ENCODE results near the gene RGS7.
"Not testable (repeated sequence)": the region's sequence is repeated elsewhere in the genome, so short reads cannot be mapped to it uniquely, and the experiment has no call there.

RGS7 gene

GRCh38 chr1:240820816-240821215 is 536.2 kb downstream of the RGS7 start:
- DNase-seq = no peak

- no peak for DNase-seq
Measured at GRCh38 chr1:240816472-240816871, 540.5 kb downstream of the RGS7 start.

DNA sequence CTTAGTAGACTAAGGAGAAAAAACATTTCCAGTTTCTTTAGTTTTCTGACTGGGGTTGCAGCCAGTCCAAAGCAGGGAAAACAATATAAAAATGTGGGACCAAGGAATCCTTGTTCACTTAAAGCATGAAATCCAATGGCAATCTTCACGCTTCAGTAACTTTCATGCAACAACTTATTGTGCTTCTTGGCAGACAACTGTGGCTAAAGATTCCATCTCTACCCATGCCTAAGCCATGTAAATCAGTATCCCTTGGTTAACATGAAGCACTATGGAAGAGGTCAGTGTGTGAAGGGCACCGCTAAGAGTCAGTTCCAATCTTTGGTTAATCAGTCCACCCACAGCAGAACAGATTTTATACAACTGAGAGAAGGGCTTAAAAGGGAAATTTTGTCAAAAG is 543.3 kb downstream of the RGS7 start:
- DNase-seq = no peak

- DNase-seq = no peak
Measured at GRCh38 chr1:240811256-240811655, 545.7 kb downstream of the RGS7 start.

DNA sequence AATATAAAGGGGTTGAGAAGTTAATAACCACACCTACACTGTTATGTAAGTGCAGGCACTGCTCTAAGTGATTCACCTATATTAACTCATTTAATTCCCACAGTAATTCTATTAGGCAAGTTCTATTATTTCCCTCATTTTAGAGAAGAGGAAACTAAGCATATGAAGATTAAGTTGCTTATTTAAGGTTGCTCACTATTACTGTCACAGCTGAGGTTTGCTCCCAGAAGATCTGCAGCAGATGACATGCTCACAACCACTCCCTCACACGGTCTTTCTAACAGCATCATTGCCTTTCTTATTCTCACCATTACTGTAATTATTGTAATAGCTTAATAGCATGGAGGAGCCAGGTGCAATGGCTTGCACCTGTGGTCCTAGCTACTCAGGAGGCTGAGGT is 548.6 kb downstream of the RGS7 start:
- no peak for DNase-seq

- DNase-seq = no peak
Measured at GRCh38 chr1:240806200-240806745, 550.7 kb downstream of the RGS7 start.

GRCh38 chr1:240804475-240804874 is 552.5 kb downstream of the RGS7 start:
- no peak for DNase-seq

DNA sequence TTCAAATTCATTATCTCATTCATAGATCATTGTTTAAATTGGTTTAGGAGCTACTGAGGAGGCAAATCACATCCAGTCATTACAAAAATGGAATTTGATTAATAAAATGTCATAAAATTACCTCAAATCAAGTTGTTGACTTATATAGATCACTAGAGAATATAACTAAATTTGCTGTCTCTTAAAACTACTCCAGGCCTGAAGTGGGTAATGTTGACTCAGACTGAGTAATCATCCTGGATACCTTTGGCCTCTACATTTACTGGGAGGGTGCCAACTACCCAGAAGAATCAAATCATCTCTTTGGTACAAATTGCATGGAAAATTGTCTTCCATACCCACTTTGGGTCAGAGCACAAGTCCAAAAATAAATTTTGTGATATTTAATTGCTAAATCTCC is 553.9 kb downstream of the RGS7 start:
- DNase-seq = no peak

GRCh38 chr1:240802271-240802670 is 554.7 kb downstream of the RGS7 start:
- no peak for DNase-seq

DNA sequence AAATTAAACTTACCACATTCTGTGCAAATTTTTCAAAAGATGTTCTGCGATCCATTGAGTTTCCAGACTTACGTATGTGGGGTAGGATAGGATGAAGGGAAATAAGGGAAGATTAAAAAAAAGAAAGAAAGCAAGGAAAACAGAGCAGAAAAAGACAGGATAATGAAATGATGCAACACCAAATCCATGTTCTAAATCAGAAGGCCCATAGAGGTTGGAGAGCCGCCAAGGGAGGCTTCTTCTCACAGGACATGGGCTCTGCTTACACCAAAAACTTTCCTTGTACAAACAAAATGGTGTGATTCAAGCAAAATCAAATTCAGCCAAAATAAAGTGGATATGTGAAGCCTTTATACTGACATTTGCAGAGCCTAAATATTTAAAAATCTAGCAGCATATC is 555.6 kb downstream of the RGS7 start:
- DNase-seq = no peak

DNA sequence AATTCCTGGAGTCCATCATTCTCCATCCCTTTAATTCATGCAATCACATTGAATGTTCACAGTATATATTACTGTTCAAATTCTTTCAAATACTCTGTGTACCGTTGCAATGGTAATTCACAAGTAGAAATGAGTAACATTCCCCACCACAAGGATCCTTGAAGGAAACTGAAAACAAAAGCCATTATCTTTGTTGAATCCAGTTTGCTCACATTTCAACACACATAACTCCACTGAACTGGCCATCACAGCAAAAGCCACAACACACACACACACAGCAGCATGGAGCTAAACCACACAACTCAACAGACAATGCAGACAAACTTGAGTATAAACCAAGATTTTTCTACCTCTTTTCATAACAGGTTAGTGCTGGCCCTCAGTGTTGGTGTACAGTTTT is 556.7 kb downstream of the RGS7 start:
- no peak for DNase-seq

DNA sequence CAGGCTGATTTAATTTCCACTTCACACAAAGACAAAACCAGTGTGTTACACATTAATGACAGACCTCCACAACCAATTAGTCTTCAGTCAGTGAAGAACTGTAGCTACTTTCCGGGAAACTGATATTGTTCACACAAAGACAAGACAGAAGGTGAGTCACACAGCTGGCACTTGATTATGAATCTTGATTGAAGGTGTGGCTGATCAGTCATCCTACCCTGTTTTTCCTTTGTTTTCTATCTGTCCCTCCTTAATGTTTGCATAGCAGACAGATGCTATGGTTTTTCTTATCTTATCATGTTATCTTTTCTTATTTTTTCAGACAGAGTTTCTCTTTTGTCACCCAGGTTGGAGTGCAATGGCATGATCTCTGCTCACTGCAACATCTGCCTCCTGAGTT is 560.0 kb downstream of the RGS7 start:
- no peak for DNase-seq

GRCh38 chr1:240794046-240794843 is 562.8 kb downstream of the RGS7 start:
- no peak for DNase-seq

DNA sequence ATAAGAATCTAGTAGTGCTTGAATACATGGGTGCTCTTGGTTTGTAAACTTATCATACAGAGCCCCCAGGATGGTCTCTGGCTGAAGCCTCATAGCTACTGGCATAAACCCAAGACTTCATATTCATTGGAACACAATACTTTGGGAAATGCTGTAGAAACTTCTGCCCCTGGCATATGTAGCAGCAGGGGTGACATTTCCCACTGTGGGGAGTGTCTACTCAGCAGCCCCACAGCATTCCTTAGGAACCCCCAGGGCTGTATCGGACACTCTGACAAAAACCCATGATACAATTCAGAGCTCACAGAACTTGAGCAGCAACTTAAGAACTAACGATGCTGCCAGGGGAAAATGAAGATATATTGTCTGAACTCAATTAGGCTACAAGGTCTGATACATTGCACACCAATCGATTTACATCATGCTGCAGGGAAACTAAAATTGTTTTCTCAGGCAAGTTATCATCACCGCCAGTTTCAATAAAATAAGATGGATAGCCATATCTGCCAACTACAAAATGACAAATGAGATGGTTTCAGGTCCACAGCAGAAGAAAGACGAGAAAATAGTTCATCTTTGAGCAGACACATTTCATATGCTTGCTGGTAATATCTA is 564.0 kb downstream of the RGS7 start:
- DNase-seq = no peak

DNA sequence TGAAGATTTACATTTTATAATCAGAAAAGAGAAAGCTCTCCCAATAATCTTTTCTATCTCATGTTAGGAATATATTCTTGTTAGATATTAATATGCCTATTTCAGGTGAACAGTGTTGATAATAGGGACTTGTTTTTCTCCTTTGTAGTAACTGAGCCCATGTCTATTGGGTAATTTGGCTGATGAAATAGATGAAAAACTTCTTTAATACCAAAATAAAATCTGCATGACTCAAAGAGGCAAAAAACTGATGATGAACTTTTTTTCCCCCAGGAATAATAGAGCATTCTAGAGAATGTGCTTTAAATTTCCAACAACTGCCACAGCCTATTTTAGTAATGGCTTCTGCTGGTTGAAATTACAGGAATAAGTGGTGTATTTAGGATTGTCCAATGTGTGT is 566.1 kb downstream of the RGS7 start:
- no peak for DNase-seq

- no peak for DNase-seq
Measured at GRCh38 chr1:240786880-240787279, 570.1 kb downstream of the RGS7 start.

- no peak for DNase-seq
Measured at GRCh38 chr1:240784776-240785175, 572.2 kb downstream of the RGS7 start.

GRCh38 chr1:240783728-240784137 is 573.3 kb downstream of the RGS7 start:
- not testable (repeated sequence) for DNase-seq

GRCh38 chr1:240776237-240776636 is 580.8 kb downstream of the RGS7 start:
- DNase-seq = no peak

DNA sequence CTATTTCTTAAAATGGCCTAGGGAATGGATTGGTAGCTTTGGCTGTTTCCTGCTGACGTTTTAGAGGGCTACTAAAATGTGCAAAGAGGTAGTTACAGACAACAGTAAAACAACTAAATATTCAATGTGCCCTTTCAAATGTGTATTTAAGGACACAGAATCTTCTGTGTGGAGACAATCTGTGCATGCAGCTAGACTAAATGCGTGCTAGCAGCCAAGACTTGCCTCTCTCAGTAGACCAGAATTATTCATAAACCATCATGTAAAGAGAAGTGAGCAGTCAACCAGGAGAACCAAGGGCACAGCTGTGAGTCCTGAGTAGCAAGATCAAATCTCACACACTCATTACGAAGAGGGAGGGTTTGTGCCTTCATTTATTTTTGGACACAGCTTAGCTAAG is 584.9 kb downstream of the RGS7 start:
- DNase-seq = no peak

DNA sequence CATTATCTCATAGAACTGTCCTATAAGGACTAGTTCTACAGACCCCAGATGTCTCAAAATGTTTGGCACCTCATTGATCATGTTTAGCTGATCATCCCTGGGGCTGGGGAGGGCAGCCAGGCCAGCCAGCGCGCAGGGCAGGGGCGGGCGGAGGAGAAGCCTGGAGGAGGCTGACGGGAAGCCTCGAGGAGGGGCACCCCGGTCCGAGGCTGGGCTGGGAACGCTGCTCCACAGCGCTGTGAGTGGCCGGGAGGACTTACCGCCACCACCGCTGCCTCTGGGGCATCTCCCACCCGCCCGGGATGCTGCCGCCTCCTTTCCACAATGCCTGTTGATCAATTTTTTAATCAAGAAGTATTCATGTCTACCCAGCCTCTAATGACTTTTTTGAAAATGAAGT is 585.6 kb downstream of the RGS7 start:
- no peak for DNase-seq

GRCh38 chr1:240768979-240769378 is 588.0 kb downstream of the RGS7 start:
- DNase-seq = no peak

DNA sequence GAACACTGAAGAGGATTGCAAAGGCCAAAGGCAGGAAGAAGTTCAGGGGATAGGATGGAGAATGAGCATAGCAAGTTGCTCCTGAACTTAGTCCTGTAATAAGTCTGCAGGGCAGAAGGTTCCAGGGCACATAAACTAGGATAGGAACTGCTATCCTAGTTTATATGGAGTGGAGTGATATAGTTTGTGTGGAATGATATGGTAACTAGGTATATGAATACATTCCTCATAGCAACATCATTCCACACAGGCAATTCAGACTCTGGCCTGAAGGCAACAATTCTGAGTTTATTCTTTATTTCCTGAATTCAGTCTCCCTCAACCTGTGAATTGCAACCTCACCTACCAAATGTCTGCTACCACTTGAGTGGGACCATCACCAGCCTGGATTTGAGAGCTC is 590.2 kb downstream of the RGS7 start:
- DNase-seq = no peak

DNA sequence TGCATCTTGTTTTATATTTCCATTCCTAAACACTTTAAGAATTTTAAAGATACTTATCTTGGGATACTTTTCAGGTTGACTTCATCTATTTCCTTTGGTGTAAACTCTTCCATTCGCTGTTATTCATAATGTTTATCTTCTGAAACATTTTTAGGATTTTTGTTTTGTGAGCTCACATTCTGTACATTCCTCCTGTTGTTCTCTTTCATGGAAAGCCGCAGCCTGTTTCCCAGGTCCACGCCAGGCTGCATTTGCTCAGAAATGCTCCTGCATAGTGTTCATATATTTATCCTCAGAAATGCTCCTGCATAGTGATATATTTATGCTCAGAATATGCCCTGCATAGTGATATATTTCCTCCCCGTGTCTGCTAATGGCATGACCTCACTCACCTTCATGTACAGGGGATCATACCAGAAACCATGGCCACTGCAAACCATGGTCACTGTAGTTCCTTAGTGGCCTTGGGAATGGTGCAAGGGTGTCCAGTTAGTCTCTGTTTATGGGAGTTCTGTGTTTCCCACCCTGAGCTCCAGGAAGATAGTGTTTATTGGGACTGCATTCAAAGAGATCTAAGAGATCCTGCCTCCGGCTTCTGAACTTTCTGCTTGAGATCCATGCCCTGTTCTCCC is 591.2 kb downstream of the RGS7 start:
- no peak for DNase-seq

Measured in NCI-H345 (cell line).